Measurements from ENCODE around the gene ADAMTS12. TPM values are rescaled to one million over a fixed set of nuclear protein-coding genes. Genes with fewer than 3 reads are reported as not detected.

ADAMTS12 gene, protein sequence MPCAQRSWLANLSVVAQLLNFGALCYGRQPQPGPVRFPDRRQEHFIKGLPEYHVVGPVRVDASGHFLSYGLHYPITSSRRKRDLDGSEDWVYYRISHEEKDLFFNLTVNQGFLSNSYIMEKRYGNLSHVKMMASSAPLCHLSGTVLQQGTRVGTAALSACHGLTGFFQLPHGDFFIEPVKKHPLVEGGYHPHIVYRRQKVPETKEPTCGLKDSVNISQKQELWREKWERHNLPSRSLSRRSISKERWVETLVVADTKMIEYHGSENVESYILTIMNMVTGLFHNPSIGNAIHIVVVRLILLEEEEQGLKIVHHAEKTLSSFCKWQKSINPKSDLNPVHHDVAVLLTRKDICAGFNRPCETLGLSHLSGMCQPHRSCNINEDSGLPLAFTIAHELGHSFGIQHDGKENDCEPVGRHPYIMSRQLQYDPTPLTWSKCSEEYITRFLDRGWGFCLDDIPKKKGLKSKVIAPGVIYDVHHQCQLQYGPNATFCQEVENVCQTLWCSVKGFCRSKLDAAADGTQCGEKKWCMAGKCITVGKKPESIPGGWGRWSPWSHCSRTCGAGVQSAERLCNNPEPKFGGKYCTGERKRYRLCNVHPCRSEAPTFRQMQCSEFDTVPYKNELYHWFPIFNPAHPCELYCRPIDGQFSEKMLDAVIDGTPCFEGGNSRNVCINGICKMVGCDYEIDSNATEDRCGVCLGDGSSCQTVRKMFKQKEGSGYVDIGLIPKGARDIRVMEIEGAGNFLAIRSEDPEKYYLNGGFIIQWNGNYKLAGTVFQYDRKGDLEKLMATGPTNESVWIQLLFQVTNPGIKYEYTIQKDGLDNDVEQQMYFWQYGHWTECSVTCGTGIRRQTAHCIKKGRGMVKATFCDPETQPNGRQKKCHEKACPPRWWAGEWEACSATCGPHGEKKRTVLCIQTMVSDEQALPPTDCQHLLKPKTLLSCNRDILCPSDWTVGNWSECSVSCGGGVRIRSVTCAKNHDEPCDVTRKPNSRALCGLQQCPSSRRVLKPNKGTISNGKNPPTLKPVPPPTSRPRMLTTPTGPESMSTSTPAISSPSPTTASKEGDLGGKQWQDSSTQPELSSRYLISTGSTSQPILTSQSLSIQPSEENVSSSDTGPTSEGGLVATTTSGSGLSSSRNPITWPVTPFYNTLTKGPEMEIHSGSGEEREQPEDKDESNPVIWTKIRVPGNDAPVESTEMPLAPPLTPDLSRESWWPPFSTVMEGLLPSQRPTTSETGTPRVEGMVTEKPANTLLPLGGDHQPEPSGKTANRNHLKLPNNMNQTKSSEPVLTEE (N-terminal part only)
- total RNA-seq (2021), result 5.2 and 6.2 TPM in 2 replicates
- long read RNA-seq, partial matches to known transcripts, result 2 of 9 reads
- long read RNA-seq, other reads (novel, unspliced or antisense), result 6 of 9 reads

DNA sequence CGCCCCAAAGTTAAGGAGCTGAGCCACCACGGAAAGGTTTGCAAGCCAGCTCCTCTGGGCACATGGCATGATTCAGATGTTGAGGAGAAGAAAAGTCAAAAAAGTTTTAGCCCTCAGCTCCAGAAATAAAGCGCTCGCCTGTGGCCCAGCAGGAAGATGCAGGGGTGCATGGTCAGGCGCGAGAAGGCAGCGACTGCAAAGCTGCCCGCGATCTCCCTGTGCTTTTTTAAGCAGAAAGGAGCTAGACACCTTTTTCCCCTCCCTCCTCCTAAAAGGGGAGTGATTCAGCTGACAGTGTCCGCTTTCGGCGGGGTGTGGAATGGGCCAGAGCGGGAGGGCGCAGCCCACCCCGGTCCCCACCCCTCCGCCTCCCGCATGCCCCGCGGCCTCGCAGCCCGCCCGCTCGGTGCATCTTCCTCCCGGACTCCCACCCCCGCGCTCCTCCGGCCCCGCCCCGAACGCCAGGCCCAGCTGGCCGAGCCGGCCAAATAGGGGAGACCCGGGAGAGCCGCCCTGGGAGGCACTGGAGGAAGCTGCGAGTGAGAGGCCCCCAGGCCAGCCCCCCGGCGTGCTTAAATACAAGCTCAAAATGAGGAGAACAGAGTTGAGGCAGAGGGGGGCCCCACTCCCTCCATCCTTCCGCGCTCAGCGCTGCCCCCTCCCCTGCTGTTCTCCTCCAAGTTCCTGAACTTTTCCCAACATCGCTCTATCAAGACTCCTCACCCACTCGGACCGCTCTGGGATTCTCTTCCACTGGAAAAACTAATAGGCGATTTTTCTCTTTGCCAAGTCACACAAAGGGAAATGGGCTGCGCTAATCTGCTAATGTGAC lies at the start of gene ADAMTS12:
Gene ADAMTS12 (minus strand): TSS at position 203 of the 832 bp plus-strand sequence. CDS start 134 bp downstream, at position 69.
- DNase-seq, result peak; percentile 75
- Histone ChIP-seq H3K27ac (ENCODE audit: insufficient read length, low read depth, low read length) (no peak within 1 kb of the TSS), H2BK20ac (ENCODE audit: low read depth, low read length, poor library complexity, severe bottlenecking) (no peak within 1 kb of the TSS), H3K23me2 (ENCODE audit: insufficient read length, low read depth, low read length, poor library complexity, severe bottlenecking) (peaks cover 7% of the 10 kb centered on the region), H2AFZ (ENCODE audit: low read length) (peak within 1 kb of the TSS; percentile 75), H4K5ac (ENCODE audit: insufficient read length, low read depth, low read length) (no peak within 1 kb of the TSS), H3K4me1 (ENCODE audit: insufficient read depth, low read length) (peaks cover 9% of the 10 kb centered on the region; the same call in 1 of the 2 replicates), H3K18ac (ENCODE audit: insufficient read length, low read depth, low read length) (peak within 1 kb of the TSS; percentile 21), H4K91ac (ENCODE audit: insufficient read length, low read depth, low read length) (no peak within 1 kb of the TSS), H3K9me3 (ENCODE audit: control insufficient read depth, low read depth, low read length) (no peaks in the 10 kb centered on the region), H2BK120ac (ENCODE audit: low read depth, low read length, poor library complexity, severe bottlenecking) (no peak within 1 kb of the TSS), H3K9ac (ENCODE audit: extremely low read depth, insufficient read length, low read length) (peak within 1 kb of the TSS; percentile 39), H2BK15ac (ENCODE audit: low read depth, low read length) (no peak within 1 kb of the TSS), H3K79me1 (ENCODE audit: insufficient read depth, low read depth, low read length, poor library complexity, severe bottlenecking) (no peaks in the 10 kb centered on the region), H3K4me2 (ENCODE audit: insufficient read depth, insufficient read length, low read length) (peak within 1 kb of the TSS; percentile 65), H2BK5ac (ENCODE audit: insufficient read length, low read length) (no peak within 1 kb of the TSS), H3K27me3 (ENCODE audit: insufficient read depth, low read length) (peaks cover 3% of the 10 kb centered on the region; the same call in 1 of the 2 replicates), H4K8ac (replicated peaks; ENCODE audit: insufficient read length, low read depth, low read length) (no peak within 1 kb of the TSS), H3K14ac (ENCODE audit: insufficient read depth, low read length) (peak within 1 kb of the TSS; percentile 14; the same call in 1 of the 2 replicates), H3K79me2 (ENCODE audit: insufficient read depth, low read length) (no peaks in the 10 kb centered on the region; the same call in 1 of the 2 replicates), H3T11ph (ENCODE audit: low read length) (no peak within 1 kb of the TSS), H4K20me1 (ENCODE audit: control insufficient read depth, insufficient read depth, insufficient read length) (no peaks in the 10 kb centered on the region), H3K56ac (ENCODE audit: insufficient read length, low read depth, low read length) (no peak within 1 kb of the TSS), H3K4ac (ENCODE audit: low read depth, low read length) (no peak within 1 kb of the TSS), H2BK12ac (ENCODE audit: insufficient read length, low read depth, low read length) (no peak within 1 kb of the TSS), H2AK5ac (ENCODE audit: insufficient read length, low read length) (no peak within 1 kb of the TSS), H3K23ac (ENCODE audit: insufficient read length, low read depth, low read length) (no peak within 1 kb of the TSS)
- peaks cover 30% of the 10 kb centered on the region for H3K27me3 Mint-ChIP-seq (ENCODE audit: low read depth)
- no peaks in the 10 kb centered on the region; a peak in 2 of 5 replicates for H3K9me3 Mint-ChIP-seq
- TF ChIP-seq, protein P1, sequence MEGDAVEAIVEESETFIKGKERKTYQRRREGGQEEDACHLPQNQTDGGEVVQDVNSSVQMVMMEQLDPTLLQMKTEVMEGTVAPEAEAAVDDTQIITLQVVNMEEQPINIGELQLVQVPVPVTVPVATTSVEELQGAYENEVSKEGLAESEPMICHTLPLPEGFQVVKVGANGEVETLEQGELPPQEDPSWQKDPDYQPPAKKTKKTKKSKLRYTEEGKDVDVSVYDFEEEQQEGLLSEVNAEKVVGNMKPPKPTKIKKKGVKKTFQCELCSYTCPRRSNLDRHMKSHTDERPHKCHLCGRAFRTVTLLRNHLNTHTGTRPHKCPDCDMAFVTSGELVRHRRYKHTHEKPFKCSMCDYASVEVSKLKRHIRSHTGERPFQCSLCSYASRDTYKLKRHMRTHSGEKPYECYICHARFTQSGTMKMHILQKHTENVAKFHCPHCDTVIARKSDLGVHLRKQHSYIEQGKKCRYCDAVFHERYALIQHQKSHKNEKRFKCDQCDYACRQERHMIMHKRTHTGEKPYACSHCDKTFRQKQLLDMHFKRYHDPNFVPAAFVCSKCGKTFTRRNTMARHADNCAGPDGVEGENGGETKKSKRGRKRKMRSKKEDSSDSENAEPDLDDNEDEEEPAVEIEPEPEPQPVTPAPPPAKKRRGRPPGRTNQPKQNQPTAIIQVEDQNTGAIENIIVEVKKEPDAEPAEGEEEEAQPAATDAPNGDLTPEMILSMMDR (conservative IDR thresholded peaks at IDR 0.05), result no peak
- peaks cover 30 to 34% of the 10 kb centered on the region in 2 experiments for H3K4me1 Mint-ChIP-seq
- peak within 1 kb of the TSS; percentile 74 to 93 for H3K4me3 Mint-ChIP-seq
- no peaks in the 10 kb centered on the region for H3K36me3 Mint-ChIP-seq (ENCODE audit: insufficient read depth in 1 of 3, low read depth in 3 of 3)
- WGBS (ENCODE audit: extremely low coverage, insufficient read length, low lambda C conversion rate), result no CpG with 5 or more reads among the region's 45 CpGs
- peak within 1 kb of the TSS in 2 of 3 experiments; percentile 75 to 87; a peak in 5 of 7 replicates for H3K27ac Mint-ChIP-seq

All from H9 (cell line).